IMR-90 (cell line): ENCODE data around the gene ZNF827. TPM values are rescaled to one million over a fixed set of nuclear protein-coding genes. Genes with fewer than 3 reads are reported as not detected.
A peak's percentile ranks its signal among the peaks of the same experiment; 100 is the strongest.

Experiments
- ATAC-seq: fragments of 200-7000 bp; cut with Tn5 transposase; 2 replicates; pipeline ENCODE4 v1.9.1; 2020; ENCODE audit warnings: low read depth, mild to moderate bottlenecking, moderate library complexity
- BruUV-seq: library from RNA; stranded (reverse); fragments of 400-500 nt; replicated peaks from 2 replicates; lab custom pipeline; 2021; lab: Mats Ljungman, UMichigan
- CTCF ChIA-PET: fragments of 300-600 bp; formaldehyde crosslinking; extraction: SDS; loops from one replicate; lab custom pipeline; 2021; ENCODE audit warnings: antibody characterized with exemption; lab: Yijun Ruan, JAX
- POLR2A ChIA-PET: fragments of 300-600 bp; sonication (Branson Sonifier 250); formaldehyde crosslinking; loops from one replicate; lab custom pipeline; 2022; ENCODE audit warnings: antibody characterized with exemption; ENCODE audit not compliant: unreplicated experiment; lab: Charles Lee
- DNase-seq: peaks from one replicate; pipeline ENCODE4 v3.0.0; 2013
- H2AFZ ChIP-seq: replicated peaks from 2 replicates; pipeline ENCODE3; 2013; ENCODE audit warnings: low read length, mild to moderate bottlenecking; ENCODE audit not compliant: poor library complexity
- H2AK5ac ChIP-seq: 2 replicates; pipeline ENCODE4 v1.6.1; 2013; ENCODE audit warnings: low read depth, low read length, inconsistent platforms
- H2AK9ac ChIP-seq: replicated peaks from 2 replicates; pipeline ENCODE3; 2013; ENCODE audit warnings: mild to moderate bottlenecking, low read depth, low read length, moderate library complexity; ENCODE audit not compliant: poor library complexity
- H2BK120ac ChIP-seq: 2 replicates; pipeline ENCODE4 v1.6.1; 2013; ENCODE audit warnings: low read depth, low read length, inconsistent platforms
- H2BK15ac ChIP-seq: 3 replicates; pipeline ENCODE4 v1.6.1; 2013; ENCODE audit warnings: low read depth, low read length, inconsistent platforms
- H2BK20ac ChIP-seq: 2 replicates; pipeline ENCODE4 v1.6.1; 2013; ENCODE audit warnings: low read depth, mild to moderate bottlenecking, inconsistent platforms, low read length, moderate library complexity
- H2BK5ac ChIP-seq: 2 replicates; pipeline ENCODE4 v1.6.1; 2013; ENCODE audit warnings: mild to moderate bottlenecking, low read depth, low read length, inconsistent platforms; ENCODE audit not compliant: poor library complexity, severe bottlenecking
- H3K14ac ChIP-seq: replicated peaks from 2 replicates; pipeline ENCODE4 v1.6.1; 2013; ENCODE audit warnings: low read depth, low read length, inconsistent platforms
- H3K18ac ChIP-seq: 2 replicates; pipeline ENCODE4 v1.6.1; 2013; ENCODE audit warnings: low read depth, low read length, control low read depth
- H3K23ac ChIP-seq: 2 replicates; pipeline ENCODE4 v1.6.1; 2013; ENCODE audit warnings: low read depth, low read length, inconsistent platforms
- H3K27ac ChIP-seq: 2 replicates; pipeline ENCODE4 v1.5.1; 2013; ENCODE audit warnings: mild to moderate bottlenecking, control low read depth, low read length; ENCODE audit not compliant: insufficient read depth
- H3K27me3 ChIP-seq: 2 replicates; pipeline ENCODE4 v1.6.1; 2013; ENCODE audit warnings: low read length; ENCODE audit not compliant: control insufficient read depth, insufficient read depth
- H3K36me3 ChIP-seq: 2 replicates; pipeline ENCODE4 v1.6.1; 2013; ENCODE audit warnings: low read length, mixed read lengths; ENCODE audit not compliant: control insufficient read depth, insufficient read depth
- H3K4ac ChIP-seq: 2 replicates; pipeline ENCODE4 v1.6.1; 2013; ENCODE audit warnings: low read depth, low read length, inconsistent platforms
- H3K4me1 ChIP-seq: 2 replicates; pipeline ENCODE4 v1.6.1; 2013; ENCODE audit warnings: low read length, mixed read lengths; ENCODE audit not compliant: control insufficient read depth, insufficient read depth
- H3K4me2 ChIP-seq: 2 replicates; pipeline ENCODE4 v1.6.1; 2013; ENCODE audit warnings: low read depth, mild to moderate bottlenecking, control low read depth, low read length, moderate library complexity
- H3K4me3 ChIP-seq: 2 replicates; pipeline ENCODE4 v1.5.1; 2013; ENCODE audit warnings: low read depth, mild to moderate bottlenecking, control low read depth, low read length, moderate library complexity; ENCODE audit not compliant: insufficient read depth
- H3K56ac ChIP-seq: 2 replicates; pipeline ENCODE4 v1.6.1; 2013; ENCODE audit warnings: low read length, inconsistent platforms; ENCODE audit not compliant: insufficient read depth; ENCODE audit errors: extremely low read depth
- H3K79me1 ChIP-seq, 2 experiments: 2 replicates each; pipeline ENCODE4 v1.6.1; 2013; ENCODE audit warnings: low read length in 2 of 2, inconsistent platforms in 1 of 2, low read depth in 1 of 2
- H3K9ac ChIP-seq: 2 replicates; pipeline ENCODE4 v1.6.1; 2013; ENCODE audit warnings: low read depth, low read length, control low read depth
- H3K9me1 ChIP-seq: 2 replicates; pipeline ENCODE4 v1.6.1; 2013; ENCODE audit warnings: low read length, inconsistent platforms; ENCODE audit not compliant: insufficient read depth
- H3K9me3 ChIP-seq: 2 replicates; pipeline ENCODE4 v1.6.1; 2013; ENCODE audit warnings: low read length; ENCODE audit not compliant: control insufficient read depth, insufficient read depth
- H4K20me1 ChIP-seq: 2 replicates; pipeline ENCODE4 v1.6.1; 2013; ENCODE audit warnings: low read length, inconsistent platforms; ENCODE audit not compliant: insufficient read depth
- H4K5ac ChIP-seq: 2 replicates; pipeline ENCODE4 v1.6.1; 2013; ENCODE audit warnings: mild to moderate bottlenecking, low read depth, low read length, control low read depth
- H4K8ac ChIP-seq, 2 experiments: 2 replicates each; pipeline ENCODE4 v1.6.1; 2013; ENCODE audit warnings: low read depth in 2 of 2, low read length in 2 of 2, control low read depth in 1 of 2, inconsistent platforms in 1 of 2
- H4K91ac ChIP-seq: 2 replicates; pipeline ENCODE4 v1.6.1; 2013; ENCODE audit warnings: low read depth, low read length, inconsistent platforms; ENCODE audit not compliant: insufficient read depth
- BHLHE40 ChIP-seq: fragments of 150-350 bp; IDR thresholded peaks from 2 replicates; pipeline ENCODE4 v1.6.1; 2016; ENCODE audit warnings: mild to moderate bottlenecking, low read depth, low read length
- CEBPB ChIP-seq: IDR thresholded peaks from 2 replicates; pipeline ENCODE4 v1.6.1; 2012; ENCODE audit warnings: low read depth, low read length, improper control_type of control experiment
- CHD1 ChIP-seq: IDR thresholded peaks from 2 replicates; pipeline ENCODE4 v1.6.1; 2012; ENCODE audit warnings: low read depth, low read length, improper control_type of control experiment
- ELK1 ChIP-seq: fragments of 150-350 bp; IDR thresholded peaks from 2 replicates; pipeline ENCODE4 v1.6.1; 2016; ENCODE audit warnings: low read depth, mild to moderate bottlenecking, low read length, moderate library complexity, borderline replicate concordance
- FOS ChIP-seq: fragments of 150-350 bp; IDR thresholded peaks from 2 replicates; pipeline ENCODE4 v1.6.1; 2016; ENCODE audit warnings: low read depth, low read length
- MAFK ChIP-seq: IDR thresholded peaks from 2 replicates; pipeline ENCODE4 v1.6.1; 2012; ENCODE audit warnings: low read depth, low read length, improper control_type of control experiment
- MAZ ChIP-seq: IDR thresholded peaks from 2 replicates; pipeline ENCODE4 v1.6.1; 2012; ENCODE audit warnings: low read depth, mild to moderate bottlenecking, low read length, improper control_type of control experiment, moderate library complexity, borderline replicate concordance
- MXI1 ChIP-seq: IDR thresholded peaks from 2 replicates; pipeline ENCODE4 v1.6.1; 2012; ENCODE audit warnings: low read depth, mild to moderate bottlenecking, low read length, moderate library complexity, borderline replicate concordance
- NFE2L2 ChIP-seq: fragments of 150-350 bp; IDR thresholded peaks from 2 replicates; pipeline ENCODE4 v1.6.1; 2016; ENCODE audit warnings: low read depth, mild to moderate bottlenecking, low read length
- POLR2A ChIP-seq: IDR thresholded peaks from 2 replicates; pipeline ENCODE4 v1.6.1; 2012; ENCODE audit warnings: mild to moderate bottlenecking, low read depth, low read length
- RAD21 ChIP-seq: IDR thresholded peaks from 2 replicates; pipeline ENCODE4 v1.6.1; 2012; ENCODE audit warnings: low read length, improper control_type of control experiment
- RCOR1 ChIP-seq: IDR thresholded peaks from 2 replicates; pipeline ENCODE4 v1.6.1; 2012; ENCODE audit warnings: mild to moderate bottlenecking, low read length, improper control_type of control experiment; ENCODE audit not compliant: insufficient replicate concordance
- RFX5 ChIP-seq: IDR thresholded peaks from 2 replicates; pipeline ENCODE4 v1.8.0; 2012; ENCODE audit warnings: low read depth, mild to moderate bottlenecking, low read length, moderate library complexity
- SMC3 ChIP-seq: fragments of 150-350 bp; IDR thresholded peaks from 2 replicates; pipeline ENCODE4 v1.6.1; 2016; ENCODE audit warnings: low read depth, mild to moderate bottlenecking, antibody characterized with exemption, low read length, moderate library complexity
- WGBS, 2 experiments: methylation state at CpG; one replicate each; pipeline versions ENCODE4 v1.1.5 to v1.1.7; 2013; ENCODE audit warnings: missing lambda C conversion rate in 2 of 2; ENCODE audit not compliant: insufficient read length in 1 of 2; ENCODE audit errors: extremely low coverage in 2 of 2; 5-methylcytosine and 5-hydroxymethylcytosine counted together
- dilution Hi-C: fragments of 300-500 bp; cut with HindIII; formaldehyde crosslinking; loops from one replicate; pipeline ENCODE4 v1.14.3; 2018; ENCODE audit warnings: low sequenced_read_pairs; ENCODE audit not compliant: unreplicated experiment
- in situ Hi-C: fragments of 300-500 bp; cut with MboI; formaldehyde crosslinking; loops from 3 replicates; pipeline ENCODE4 v1.14.3; 2019; ENCODE audit warnings: low sequenced_read_pairs, inconsistent platforms, mixed read lengths
- intact Hi-C: fragments of 100-400 bp; cut with micrococcal nuclease; formaldehyde crosslinking; loops from 2 replicates; pipeline ENCODE4 v1.10.0; 2022
- polyA plus RNA-seq, 3 experiments: library from polyadenylated mRNA; depleted of rRNA; stranded (reverse); fragments of >200 nt; gene quantifications; 2 replicates each; pipeline ENCODE4 v1.2.3, GENCODE V29; 2012; ENCODE audit warnings: low replicate concordance in 1 of 3
- total RNA-seq: library from RNA; depleted of rRNA; stranded (reverse); fragments of >200 nt; gene quantifications from 2 replicates; pipeline ENCODE4 v1.2.3, GENCODE V29; 2012
- TF ChIP-seq, protein P1 (sequence below): conservative IDR thresholded peaks from 2 replicates; pipeline ENCODE4 v1.5.1; 2012; ENCODE audit warnings: mild to moderate bottlenecking, low read depth, low read length, improper control_type of control experiment
- TF ChIP-seq, protein P2 (sequence below): fragments of 150-350 bp; IDR thresholded peaks from 2 replicates; pipeline ENCODE4 v1.6.1; 2017; ENCODE audit warnings: mild to moderate bottlenecking, antibody characterized with exemption, low read length, low read depth

Gene ZNF827
- total and polyA plus RNA-seq, 2 of the 4 experiments (the other 2 are of a cell fraction): 6.6 to 31.7 TPM

DNA sequence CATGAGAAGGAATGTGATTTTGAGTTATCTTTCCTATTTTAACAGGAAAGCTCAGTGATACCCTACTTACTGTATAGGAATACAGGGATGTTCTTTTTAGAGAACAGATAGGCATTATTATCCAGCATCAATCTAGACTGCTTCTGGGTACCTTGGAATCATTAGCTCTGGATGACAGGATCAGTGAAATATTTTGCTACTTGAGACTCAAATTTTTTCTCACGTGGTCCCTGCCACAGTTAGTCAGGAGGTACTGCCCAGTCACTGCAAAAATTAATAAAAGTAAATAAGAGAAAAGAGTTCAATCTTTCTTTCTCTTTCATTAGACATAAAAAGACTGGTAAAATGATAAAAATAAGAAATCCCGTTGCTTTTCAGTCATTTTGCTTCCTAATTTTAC, 5.5 kb downstream of the ZNF827 start:
- no peak for TF ChIP-seq RFX5
- no peak for TF ChIP-seq SMC3
- TF ChIP-seq POLR2A: no peak
- TF ChIP-seq ELK1: no peak
- TF ChIP-seq MXI1: no peak
- no peak for TF ChIP-seq RAD21
- TF ChIP-seq, protein P1, sequence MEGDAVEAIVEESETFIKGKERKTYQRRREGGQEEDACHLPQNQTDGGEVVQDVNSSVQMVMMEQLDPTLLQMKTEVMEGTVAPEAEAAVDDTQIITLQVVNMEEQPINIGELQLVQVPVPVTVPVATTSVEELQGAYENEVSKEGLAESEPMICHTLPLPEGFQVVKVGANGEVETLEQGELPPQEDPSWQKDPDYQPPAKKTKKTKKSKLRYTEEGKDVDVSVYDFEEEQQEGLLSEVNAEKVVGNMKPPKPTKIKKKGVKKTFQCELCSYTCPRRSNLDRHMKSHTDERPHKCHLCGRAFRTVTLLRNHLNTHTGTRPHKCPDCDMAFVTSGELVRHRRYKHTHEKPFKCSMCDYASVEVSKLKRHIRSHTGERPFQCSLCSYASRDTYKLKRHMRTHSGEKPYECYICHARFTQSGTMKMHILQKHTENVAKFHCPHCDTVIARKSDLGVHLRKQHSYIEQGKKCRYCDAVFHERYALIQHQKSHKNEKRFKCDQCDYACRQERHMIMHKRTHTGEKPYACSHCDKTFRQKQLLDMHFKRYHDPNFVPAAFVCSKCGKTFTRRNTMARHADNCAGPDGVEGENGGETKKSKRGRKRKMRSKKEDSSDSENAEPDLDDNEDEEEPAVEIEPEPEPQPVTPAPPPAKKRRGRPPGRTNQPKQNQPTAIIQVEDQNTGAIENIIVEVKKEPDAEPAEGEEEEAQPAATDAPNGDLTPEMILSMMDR: no peak
- TF ChIP-seq CEBPB: no peak
- TF ChIP-seq MAFK: no peak
- no peak for TF ChIP-seq CHD1
- no peak for TF ChIP-seq RCOR1
- TF ChIP-seq MAZ: no peak
- TF ChIP-seq, protein P2, sequence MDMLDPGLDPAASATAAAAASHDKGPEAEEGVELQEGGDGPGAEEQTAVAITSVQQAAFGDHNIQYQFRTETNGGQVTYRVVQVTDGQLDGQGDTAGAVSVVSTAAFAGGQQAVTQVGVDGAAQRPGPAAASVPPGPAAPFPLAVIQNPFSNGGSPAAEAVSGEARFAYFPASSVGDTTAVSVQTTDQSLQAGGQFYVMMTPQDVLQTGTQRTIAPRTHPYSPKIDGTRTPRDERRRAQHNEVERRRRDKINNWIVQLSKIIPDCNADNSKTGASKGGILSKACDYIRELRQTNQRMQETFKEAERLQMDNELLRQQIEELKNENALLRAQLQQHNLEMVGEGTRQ: no peak; the same call in 1 of the 2 replicates
- TF ChIP-seq NFE2L2: no peak
- no peak for TF ChIP-seq BHLHE40
- no peak for TF ChIP-seq FOS
- no peak overlapping the region for H4K8ac ChIP-seq
- H3K14ac ChIP-seq: no peak overlapping the region
- H2BK20ac ChIP-seq: no peak overlapping the region
- no peak overlapping the region for H2BK5ac ChIP-seq
- no peak overlapping the region for H2AFZ ChIP-seq
- H3K4me1 ChIP-seq: peaks cover 5% of the 10 kb centered on the region
- H3K9me3 ChIP-seq: no peaks in the 10 kb centered on the region
- no peaks in the 10 kb centered on the region for H4K20me1 ChIP-seq
- ATAC-seq: no peak
- peaks cover 39 to 63% of the 10 kb centered on the region in 2 experiments for H3K79me1 ChIP-seq
- no peak overlapping the region for H3K4ac ChIP-seq
- no peak overlapping the region for H3K56ac ChIP-seq
- no peak overlapping the region for H2AK5ac ChIP-seq
- ChIA-PET POLR2A (interaction anchor here (0.6 kb wide), 2 partner anchors 134 to 823 kb away, joined by 3 read pairs; no protein-coding TSS in a partner anchor), CTCF (interaction anchor here (0.7 kb wide), 1 partner anchor 15 kb away, joined by 7 read pairs; no protein-coding TSS in a partner anchor)
- H4K91ac ChIP-seq: no peak overlapping the region
- dilution Hi-C loops (no loop called here), intact Hi-C loops (loop anchor here (10.0 kb wide), 1 partner anchor 698 kb away; no protein-coding TSS in a partner anchor), in situ Hi-C loops (no loop called here)
- H3K18ac ChIP-seq: no peak overlapping the region
- H3K27me3 ChIP-seq: no peaks in the 10 kb centered on the region
- no peak overlapping the region for H4K5ac ChIP-seq
- BruUV-seq: no TSS peak
- H3K27ac ChIP-seq: no peak overlapping the region
- no peak overlapping the region for H2BK120ac ChIP-seq
- H2AK9ac ChIP-seq: no peak overlapping the region
- DNase-seq: peak; percentile 45
- no peak overlapping the region for H3K4me3 ChIP-seq
- H3K4me2 ChIP-seq: no peak overlapping the region
- WGBS, 2 experiments: no CpG with 5 or more reads among the region's 2 CpGs
- no peak overlapping the region for H3K23ac ChIP-seq
- no peak overlapping the region for H3K9ac ChIP-seq
- no peaks in the 10 kb centered on the region for H3K36me3 ChIP-seq
- H3K9me1 ChIP-seq: no peaks in the 10 kb centered on the region; the same call in 1 of the 2 replicates
- no peak overlapping the region for H2BK15ac ChIP-seq
